ENCODE results near the gene TMPRSS3.

TMPRSS3 gene

DNA sequence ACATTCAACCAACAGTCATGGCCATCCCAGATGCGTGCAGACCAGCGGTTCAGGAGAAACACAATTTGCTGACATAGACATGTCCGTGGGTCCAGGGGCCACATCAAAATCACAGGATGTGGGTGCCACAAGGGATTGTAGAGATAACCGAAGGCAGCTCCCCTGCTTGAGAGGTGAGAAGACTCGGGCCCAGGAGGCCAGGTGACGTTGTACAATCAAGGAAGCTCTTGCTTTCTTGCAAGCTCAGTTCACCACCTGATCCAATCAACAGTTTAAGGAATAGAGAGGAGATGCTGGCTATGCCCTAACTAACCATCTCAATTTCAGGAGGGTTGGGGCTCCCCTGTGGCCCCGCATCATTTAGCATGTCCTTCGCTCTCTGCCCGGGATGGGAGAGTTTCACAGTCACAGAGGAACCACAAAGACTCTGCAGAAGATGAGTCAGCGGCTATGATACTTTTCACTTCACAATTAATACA is 27.4 kb upstream of the TMPRSS3 start:
- TF ChIP-seq, protein P1, sequence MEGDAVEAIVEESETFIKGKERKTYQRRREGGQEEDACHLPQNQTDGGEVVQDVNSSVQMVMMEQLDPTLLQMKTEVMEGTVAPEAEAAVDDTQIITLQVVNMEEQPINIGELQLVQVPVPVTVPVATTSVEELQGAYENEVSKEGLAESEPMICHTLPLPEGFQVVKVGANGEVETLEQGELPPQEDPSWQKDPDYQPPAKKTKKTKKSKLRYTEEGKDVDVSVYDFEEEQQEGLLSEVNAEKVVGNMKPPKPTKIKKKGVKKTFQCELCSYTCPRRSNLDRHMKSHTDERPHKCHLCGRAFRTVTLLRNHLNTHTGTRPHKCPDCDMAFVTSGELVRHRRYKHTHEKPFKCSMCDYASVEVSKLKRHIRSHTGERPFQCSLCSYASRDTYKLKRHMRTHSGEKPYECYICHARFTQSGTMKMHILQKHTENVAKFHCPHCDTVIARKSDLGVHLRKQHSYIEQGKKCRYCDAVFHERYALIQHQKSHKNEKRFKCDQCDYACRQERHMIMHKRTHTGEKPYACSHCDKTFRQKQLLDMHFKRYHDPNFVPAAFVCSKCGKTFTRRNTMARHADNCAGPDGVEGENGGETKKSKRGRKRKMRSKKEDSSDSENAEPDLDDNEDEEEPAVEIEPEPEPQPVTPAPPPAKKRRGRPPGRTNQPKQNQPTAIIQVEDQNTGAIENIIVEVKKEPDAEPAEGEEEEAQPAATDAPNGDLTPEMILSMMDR (conservative IDR thresholded peaks at IDR 0.05; ENCODE audit: low read depth, low read length), result no peak
- no peak for DNase-seq (ENCODE audit: low read depth)
- H3K4me3 ChIP-seq (ENCODE audit: low read depth, low read length), result no peak overlapping the region

DNA sequence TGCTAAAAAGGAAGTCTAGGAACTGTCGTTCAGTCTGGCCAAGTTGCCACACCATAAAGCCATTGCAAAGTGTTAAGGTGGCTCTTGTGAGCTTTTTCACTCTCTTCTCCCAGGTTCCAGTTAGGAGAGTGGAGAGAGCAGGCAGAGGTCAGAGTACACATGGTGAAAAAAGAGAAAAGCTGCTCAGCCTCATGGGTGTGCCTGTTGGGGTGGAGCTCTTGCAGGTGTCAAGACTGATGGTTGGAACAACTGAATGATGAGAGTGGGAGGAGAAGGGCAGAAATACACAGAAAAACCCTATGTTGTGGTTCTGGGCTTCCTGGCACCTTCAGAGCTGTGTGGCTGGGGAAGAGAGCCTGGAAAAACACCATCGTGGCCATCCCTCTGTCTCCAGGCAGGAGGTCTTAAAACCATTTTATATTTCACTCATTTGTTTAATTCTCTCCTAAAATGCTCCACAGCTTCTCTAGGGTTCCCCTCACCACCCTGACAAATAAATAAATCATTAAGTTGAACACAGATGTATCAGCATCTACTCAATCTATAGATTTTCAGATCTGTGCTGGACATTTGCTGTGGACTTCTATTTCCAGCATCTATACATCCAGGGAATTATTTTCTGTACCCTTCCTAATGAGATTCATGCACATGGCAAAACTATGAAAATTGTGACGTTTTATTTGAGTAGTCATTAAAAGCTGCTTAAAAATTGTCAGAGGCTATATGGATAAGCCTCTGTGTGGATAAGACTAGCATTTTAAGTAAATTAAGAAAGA is 25.4 kb upstream of the TMPRSS3 start:
- TF ChIP-seq, protein P1 (conservative IDR thresholded peaks at IDR 0.05; ENCODE audit: low read depth, low read length), result no peak
- DNase-seq (ENCODE audit: low read depth), result no peak
- H3K4me3 ChIP-seq (ENCODE audit: low read depth, low read length), result no peak overlapping the region

DNA sequence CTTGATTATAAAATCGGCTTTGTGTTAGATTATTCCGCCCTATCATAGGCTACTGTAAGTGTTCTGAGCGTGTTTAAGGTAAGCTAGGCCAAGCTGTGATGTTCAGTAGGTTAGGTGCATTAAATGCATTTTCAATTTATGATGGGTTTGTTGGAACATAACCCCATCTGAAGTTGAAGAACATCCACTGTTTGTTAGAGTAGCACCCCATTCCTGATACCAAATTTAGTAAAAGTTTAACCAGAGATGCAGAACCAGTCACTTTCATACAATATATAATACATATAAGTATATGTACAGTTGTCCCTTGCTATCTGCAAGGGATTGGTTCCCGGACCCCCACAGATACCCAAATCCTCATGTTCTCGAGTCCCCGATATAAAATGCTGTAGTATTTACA is 24.0 kb upstream of the TMPRSS3 start:
- DNase-seq (ENCODE audit: low read depth), result no peak
- H3K4me3 ChIP-seq (ENCODE audit: low read depth, low read length), result no peak overlapping the region
- TF ChIP-seq, protein P1 (conservative IDR thresholded peaks at IDR 0.05; ENCODE audit: low read depth, low read length), result no peak

DNA sequence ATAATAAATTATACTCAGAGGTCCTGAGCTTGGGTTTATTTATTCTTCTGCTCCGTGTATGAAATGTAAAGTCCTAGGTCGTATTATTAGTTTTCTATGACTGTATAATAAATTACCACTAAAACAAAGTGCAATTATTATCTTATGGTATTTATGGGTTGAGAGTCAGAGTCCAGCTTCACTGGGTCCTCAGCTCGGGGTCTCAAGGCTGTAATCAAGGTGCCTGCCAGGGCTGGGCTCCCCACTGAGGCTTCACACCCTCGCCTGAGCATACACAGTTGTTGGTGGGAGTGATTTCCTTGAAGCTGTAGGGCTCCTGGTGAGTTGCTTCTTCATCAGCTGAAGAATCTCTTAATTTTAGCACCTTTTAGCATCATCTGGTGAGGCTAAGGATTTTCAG is 23.0 kb upstream of the TMPRSS3 start:
- no peak for DNase-seq (ENCODE audit: low read depth)
- TF ChIP-seq, protein P1 (conservative IDR thresholded peaks at IDR 0.05; ENCODE audit: low read depth, low read length), result no peak
- H3K4me3 ChIP-seq (ENCODE audit: low read depth, low read length), result no peak overlapping the region

DNA sequence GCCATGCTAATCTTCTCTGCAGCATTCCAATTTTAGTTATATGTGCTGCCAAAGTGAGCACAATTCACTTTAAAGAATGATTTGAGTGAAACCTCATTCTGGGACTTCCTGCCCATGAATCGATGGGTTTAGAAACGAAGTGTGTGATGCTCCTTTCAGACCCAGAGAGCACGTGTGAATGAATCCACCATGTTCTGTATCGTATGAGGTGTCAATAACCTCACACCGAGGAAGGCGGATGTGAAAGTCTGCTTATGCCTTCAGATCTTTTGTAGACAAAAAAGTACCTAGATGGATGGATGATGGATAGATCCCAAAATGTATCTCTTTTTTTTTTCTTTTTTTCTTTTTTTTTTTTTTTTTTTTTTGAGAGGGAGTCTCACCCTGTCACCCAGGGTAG is 21.7 kb upstream of the TMPRSS3 start:
- no peak for DNase-seq (ENCODE audit: low read depth)
- no peak overlapping the region for H3K4me3 ChIP-seq (ENCODE audit: low read depth, low read length)
- TF ChIP-seq, protein P1 (conservative IDR thresholded peaks at IDR 0.05; ENCODE audit: low read depth, low read length), result no peak

DNA sequence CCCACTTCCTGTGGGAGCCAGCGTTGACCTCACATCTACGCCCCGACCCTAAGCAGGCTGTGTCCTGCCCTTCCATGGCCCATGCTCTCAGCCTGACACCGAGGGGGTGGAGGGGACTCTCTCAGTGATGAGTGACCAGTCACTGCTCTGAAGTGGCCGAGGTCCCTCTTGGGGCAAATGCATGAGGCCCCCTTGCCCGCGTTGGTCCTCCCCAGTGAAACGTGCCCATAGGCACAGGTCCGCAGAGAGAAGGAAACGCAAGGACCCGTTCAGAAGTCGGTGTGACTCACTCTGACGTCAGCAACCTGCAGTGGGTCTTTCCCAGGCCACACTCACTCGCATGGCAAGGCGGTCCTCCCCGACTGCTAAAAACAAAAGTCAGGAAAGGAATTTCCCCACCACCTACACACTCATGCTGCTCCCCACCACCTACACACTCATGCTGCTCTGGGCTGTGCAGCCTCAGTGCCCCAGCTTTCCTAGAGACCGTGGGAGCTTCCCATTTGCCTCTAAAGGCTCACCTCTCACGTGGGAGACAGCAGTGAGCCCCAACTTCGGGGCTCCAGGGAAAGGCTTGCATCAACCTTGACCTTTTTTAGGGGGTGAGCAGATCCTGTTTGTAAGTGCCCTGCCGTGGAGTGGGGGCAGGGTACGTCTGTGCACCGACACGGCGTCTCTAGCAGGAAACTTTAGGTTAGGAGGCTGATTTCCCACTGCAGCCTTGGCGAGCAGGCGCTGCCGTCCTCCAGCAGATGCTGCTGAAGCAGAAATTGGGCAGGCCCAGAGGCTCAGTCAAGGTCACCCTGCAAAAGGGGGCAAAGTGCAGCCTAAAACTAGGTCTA is 19.3 kb upstream of the TMPRSS3 start:
- no peak overlapping the region for H3K4me3 ChIP-seq (ENCODE audit: low read depth, low read length)
- TF ChIP-seq, protein P1 (conservative IDR thresholded peaks at IDR 0.05; ENCODE audit: low read depth, low read length), result no peak
- DNase-seq (ENCODE audit: low read depth), result peak; percentile 79
